H9 (cell line): ENCODE data around the gene NF1. TPM values are rescaled to one million over a fixed set of nuclear protein-coding genes. Genes with fewer than 3 reads are reported as not detected.
A peak's percentile ranks its signal among the peaks of the same experiment; 100 is the strongest.

Experiments used
- DNase-seq: peaks from one replicate; pipeline ENCODE4 v3.0.0-alpha.2; 2017
- H2AFZ ChIP-seq: one replicate; pipeline ENCODE4 v1.6.1; 2013; ENCODE audit warnings: mild to moderate bottlenecking, low read length, control low read depth, moderate library complexity
- H2AK5ac ChIP-seq: 2 replicates; pipeline ENCODE4 v1.6.1; 2013; ENCODE audit warnings: low read length, control low read depth, mixed read lengths; ENCODE audit not compliant: insufficient read length
- H2BK120ac ChIP-seq: one replicate; pipeline ENCODE4 v1.6.1; 2013; ENCODE audit warnings: low read depth, mild to moderate bottlenecking, low read length, control low read depth, inconsistent platforms; ENCODE audit not compliant: poor library complexity, severe bottlenecking
- H2BK12ac ChIP-seq: 2 replicates; pipeline ENCODE4 v1.6.1; 2013; ENCODE audit warnings: low read length, control low read depth, mixed read lengths, low read depth; ENCODE audit not compliant: insufficient read length
- H2BK15ac ChIP-seq: 2 replicates; pipeline ENCODE4 v1.6.1; 2013; ENCODE audit warnings: low read depth, low read length, control low read depth
- H2BK20ac ChIP-seq: one replicate; pipeline ENCODE4 v1.6.1; 2013; ENCODE audit warnings: low read depth, mild to moderate bottlenecking, low read length, control low read depth, inconsistent platforms; ENCODE audit not compliant: poor library complexity, severe bottlenecking
- H2BK5ac ChIP-seq: 2 replicates; pipeline ENCODE4 v1.6.1; 2013; ENCODE audit warnings: low read length, control low read depth, mixed read lengths; ENCODE audit not compliant: insufficient read length
- H3K14ac ChIP-seq: 2 replicates; pipeline ENCODE4 v1.6.1; 2013; ENCODE audit warnings: low read length, control low read depth; ENCODE audit not compliant: insufficient read depth
- H3K18ac ChIP-seq: 2 replicates; pipeline ENCODE4 v1.6.1; 2013; ENCODE audit warnings: low read depth, mild to moderate bottlenecking, mixed read lengths, low read length, control low read depth; ENCODE audit not compliant: insufficient read length
- H3K23ac ChIP-seq: 2 replicates; pipeline ENCODE4 v1.6.1; 2013; ENCODE audit warnings: low read length, control low read depth, mixed read lengths, low read depth; ENCODE audit not compliant: insufficient read length
- H3K23me2 ChIP-seq: 2 replicates; pipeline ENCODE4 v1.6.1; 2013; ENCODE audit warnings: low read depth, mild to moderate bottlenecking, mixed read lengths, low read length, control low read depth; ENCODE audit not compliant: insufficient read length, poor library complexity, severe bottlenecking
- H3K27ac ChIP-seq: 2 replicates; pipeline ENCODE4 v1.5.1; 2013; ENCODE audit warnings: low read length, control low read depth, mixed read lengths, low read depth; ENCODE audit not compliant: insufficient read length
- H3K27me3 ChIP-seq: 2 replicates; pipeline ENCODE4 v1.6.1; 2013; ENCODE audit warnings: low read length, control low read depth, inconsistent platforms; ENCODE audit not compliant: insufficient read depth
- H3K4ac ChIP-seq: 2 replicates; pipeline ENCODE4 v1.6.1; 2013; ENCODE audit warnings: low read depth, mild to moderate bottlenecking, control low read depth, inconsistent platforms, low read length, moderate library complexity
- H3K4me1 ChIP-seq: 2 replicates; pipeline ENCODE4 v1.6.1; 2013; ENCODE audit warnings: low read length, control low read depth, inconsistent platforms; ENCODE audit not compliant: insufficient read depth
- H3K4me2 ChIP-seq: 2 replicates; pipeline ENCODE4 v1.6.1; 2013; ENCODE audit warnings: low read length, control low read depth, mixed read lengths; ENCODE audit not compliant: insufficient read length, insufficient read depth
- H3K56ac ChIP-seq: 2 replicates; pipeline ENCODE4 v1.6.1; 2013; ENCODE audit warnings: low read depth, mild to moderate bottlenecking, mixed read lengths, low read length, control low read depth; ENCODE audit not compliant: insufficient read length
- H3K79me1 ChIP-seq: 2 replicates; pipeline ENCODE4 v1.6.1; 2013; ENCODE audit warnings: low read depth, mild to moderate bottlenecking, moderate library complexity, low read length, control low read depth, inconsistent platforms; ENCODE audit not compliant: insufficient read depth, poor library complexity, severe bottlenecking
- H3K79me2 ChIP-seq: 2 replicates; pipeline ENCODE4 v1.6.1; 2013; ENCODE audit warnings: low read length, control low read depth, inconsistent platforms; ENCODE audit not compliant: insufficient read depth
- H3K9ac ChIP-seq: 2 replicates; pipeline ENCODE4 v1.6.1; 2013; ENCODE audit warnings: low read length, control low read depth, mixed read lengths; ENCODE audit not compliant: insufficient read length; ENCODE audit errors: extremely low read depth
- H3K9me3 ChIP-seq: one replicate; pipeline ENCODE4 v1.6.1; 2013; ENCODE audit warnings: low read depth, low read length, inconsistent platforms; ENCODE audit not compliant: control insufficient read depth
- H3T11ph ChIP-seq: one replicate; pipeline ENCODE4 v1.6.1; 2013; ENCODE audit warnings: mild to moderate bottlenecking, low read length, control low read depth, inconsistent platforms
- H4K20me1 ChIP-seq: one replicate; pipeline ENCODE4 v1.6.1; 2013; ENCODE audit not compliant: control insufficient read depth, insufficient read length, insufficient read depth
- H4K5ac ChIP-seq: 2 replicates; pipeline ENCODE4 v1.6.1; 2013; ENCODE audit warnings: low read depth, mild to moderate bottlenecking, mixed read lengths, low read length, control low read depth; ENCODE audit not compliant: insufficient read length
- H4K8ac ChIP-seq: replicated peaks from 2 replicates; pipeline ENCODE4 v1.6.1; 2013; ENCODE audit warnings: low read length, control low read depth, mixed read lengths, low read depth; ENCODE audit not compliant: insufficient read length
- H4K91ac ChIP-seq: 2 replicates; pipeline ENCODE4 v1.6.1; 2013; ENCODE audit warnings: low read depth, mild to moderate bottlenecking, moderate library complexity, mixed read lengths, low read length, control low read depth; ENCODE audit not compliant: insufficient read length
- H3K27ac Mint-ChIP-seq, 3 experiments: 2 replicates in 2 of 3; 3 replicates in 1 of 3; pipeline ENCODE4 v1.8.0; 2020 to 2021; ENCODE audit warnings: mixed read lengths in 3 of 3, mild to moderate bottlenecking in 1 of 3, moderate library complexity in 1 of 3
- H3K27me3 Mint-ChIP-seq: 2 replicates; pipeline ENCODE4 v1.8.0; 2021; ENCODE audit warnings: low read depth, mild to moderate bottlenecking, moderate library complexity, mixed read lengths
- H3K36me3 Mint-ChIP-seq, 3 experiments: 2 replicates in 2 of 3; 3 replicates in 1 of 3; pipeline ENCODE4 v1.8.0; 2020 to 2021; ENCODE audit warnings: low read depth in 3 of 3, mixed read lengths in 3 of 3; ENCODE audit not compliant: insufficient read depth in 1 of 3
- H3K4me1 Mint-ChIP-seq, 2 experiments: 2 replicates each; pipeline ENCODE4 v1.8.0; 2020; ENCODE audit warnings: mixed read lengths in 2 of 2
- H3K4me3 Mint-ChIP-seq, 2 experiments: 2 replicates in 1 of 2; 3 replicates in 1 of 2; pipeline ENCODE4 v1.8.0; 2020 to 2021; ENCODE audit warnings: mild to moderate bottlenecking in 2 of 2, mixed read lengths in 2 of 2, moderate library complexity in 1 of 2
- H3K9me3 Mint-ChIP-seq, 2 experiments: 2 replicates in 1 of 2; 3 replicates in 1 of 2; pipeline ENCODE4 v1.8.0; 2020; ENCODE audit warnings: mild to moderate bottlenecking in 2 of 2, mixed read lengths in 2 of 2, moderate library complexity in 1 of 2
- CTCF ChIP-seq: fragments of 200-600 bp; sonication (generic); conservative IDR thresholded peaks from 3 replicates; pipeline ENCODE4 v1.8.0; 2021; ENCODE audit warnings: antibody characterized with exemption, mild to moderate bottlenecking
- WGBS: extraction: QIAGEN DNeasy Blood & Tissue Kit; methylation state at CpG from one replicate; pipeline ENCODE4 v1.1.7; 2013; ENCODE audit warnings: missing lambda C conversion rate, low lambda C conversion rate, mixed read lengths; ENCODE audit not compliant: insufficient read length; ENCODE audit errors: extremely low coverage; 5-methylcytosine and 5-hydroxymethylcytosine counted together
- total RNA-seq: library from RNA; stranded (reverse); gene quantifications from 2 replicates; pipeline ENCODE4 v1.2.1, GENCODE V29; 2021

The NF1 gene
- total RNA-seq, 1 experiment from 2014 or later, result 38.1 TPM

DNA sequence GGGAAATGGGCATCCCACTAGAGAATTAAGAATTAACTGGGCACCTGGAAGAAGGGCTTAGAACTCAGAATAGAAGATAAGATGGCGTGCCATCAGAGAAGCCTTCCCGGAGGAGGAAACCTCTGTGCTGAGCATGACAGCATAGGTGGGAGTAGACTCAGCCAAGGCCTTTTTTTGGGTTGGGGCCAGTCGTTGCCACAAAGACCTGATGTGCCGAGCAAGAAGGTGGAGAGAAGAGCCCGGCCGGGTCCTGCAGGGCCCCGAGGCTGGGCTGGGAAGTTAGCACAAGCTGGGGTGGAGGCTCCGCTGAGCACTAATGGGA is 295.6 kb downstream of the NF1 start:
- Histone ChIP-seq H3K79me1 (no peaks in the 10 kb centered on the region), H3K4ac (no peak overlapping the region), H2BK15ac (no peak overlapping the region), H4K8ac (no peak overlapping the region), H3K56ac (no peak overlapping the region), H4K5ac (no peak overlapping the region), H3K27me3 (no peaks in the 10 kb centered on the region; the same call in 1 of the 2 replicates), H3K79me2 (no peaks in the 10 kb centered on the region), H3K23me2 (peaks cover 13% of the 10 kb centered on the region), H2BK5ac (no peak overlapping the region), H3K27ac (no peak overlapping the region), H3K9me3 (no peaks in the 10 kb centered on the region), H3K4me1 (peaks cover 3% of the 10 kb centered on the region; the same call in 1 of the 2 replicates), H2BK12ac (no peak overlapping the region), H3K4me2 (no peak overlapping the region), H2AFZ (no peak overlapping the region), H2BK20ac (no peak overlapping the region), H3K23ac (no peak overlapping the region), H4K20me1 (peaks cover 3% of the 10 kb centered on the region), H3K14ac (no peak overlapping the region), H3T11ph (no peak overlapping the region), H4K91ac (no peak overlapping the region), H2BK120ac (no peak overlapping the region), H3K18ac (no peak overlapping the region), H3K9ac (no peak overlapping the region), H2AK5ac (no peak overlapping the region)
- Mint-ChIP-seq H3K27ac (no peak overlapping the region), H3K4me3 (peak overlapping the region; percentile 70 to 84; a peak in 4 of 5 replicates), H3K9me3 (no peaks in the 10 kb centered on the region), H3K36me3 (peaks cover 0 to 1% (median 0%) of the 10 kb centered on the region in 3 experiments; a peak in 2 of 7 replicates), H3K4me1 (peaks cover 18% of the 10 kb centered on the region in 2 experiments), H3K27me3 (peaks cover 53% of the 10 kb centered on the region)
- TF ChIP-seq CTCF, result no peak
- no peak for DNase-seq
- WGBS, result no CpG with 5 or more reads among the region's 8 CpGs
